ENCODE results near the gene PLCL1.
A peak's percentile ranks its signal among the peaks of the same experiment; 100 is the strongest.
"Not testable (repeated sequence)": the region's sequence is repeated elsewhere in the genome, so short reads cannot be mapped to it uniquely, and the experiment has no call there.

PLCL1 gene

GRCh38 chr2:197813093-197813787 is 8.8 kb downstream of the PLCL1 start:
- Histone ChIP-seq H3K27ac (ENCODE audit: low read length) (no peak overlapping the region), H3K36me3 (ENCODE audit: control insufficient read depth in 1 of 2, insufficient read depth in 2 of 2, low read length in 2 of 2) (no peaks in the 10 kb centered on the region)

GRCh38 chr2:197814526-197814925 is 10.1 kb downstream of the PLCL1 start:
- no peaks in the 10 kb centered on the region for H3K36me3 ChIP-seq (ENCODE audit: control insufficient read depth in 1 of 2, insufficient read depth in 2 of 2, low read length in 2 of 2)
- H3K4me3 ChIP-seq (ENCODE audit: low read depth in 1 of 2, low read length in 2 of 2), result no peak overlapping the region
- H3K27ac ChIP-seq (ENCODE audit: low read length), result no peak overlapping the region
- H3K4me1 ChIP-seq (ENCODE audit: control insufficient read depth in 1 of 2, insufficient read depth in 2 of 2, low read length in 2 of 2), result no peaks in the 10 kb centered on the region
- H3K9me3 ChIP-seq (ENCODE audit: control insufficient read depth in 1 of 2, low read length in 2 of 2), result no peaks in the 10 kb centered on the region
- no peaks in the 10 kb centered on the region for H3K27me3 ChIP-seq (ENCODE audit: low read depth, low read length)

More at GRCh38 chr2:197813093-197813787, 8.8 kb downstream of the PLCL1 start:
- Histone ChIP-seq H3K27me3 (ENCODE audit: low read depth, low read length) (no peaks in the 10 kb centered on the region), H3K9me3 (ENCODE audit: control insufficient read depth in 1 of 2, low read length in 2 of 2) (no peaks in the 10 kb centered on the region), H3K4me3 (ENCODE audit: low read depth in 1 of 2, low read length in 2 of 2) (no peak overlapping the region), H3K4me1 (ENCODE audit: control insufficient read depth in 1 of 2, insufficient read depth in 2 of 2, low read length in 2 of 2) (no peaks in the 10 kb centered on the region)

- no peaks in the 10 kb centered on the region for H3K9me3 ChIP-seq (ENCODE audit: control insufficient read depth in 1 of 2, low read length in 2 of 2)
- H3K27me3 ChIP-seq (ENCODE audit: low read depth, low read length), result no peaks in the 10 kb centered on the region
- H3K4me3 ChIP-seq (ENCODE audit: low read depth in 1 of 2, low read length in 2 of 2), result no peak overlapping the region
- no peaks in the 10 kb centered on the region for H3K4me1 ChIP-seq (ENCODE audit: control insufficient read depth in 1 of 2, insufficient read depth in 2 of 2, low read length in 2 of 2)
- H3K27ac ChIP-seq (ENCODE audit: low read length), result no peak overlapping the region
- H3K36me3 ChIP-seq (ENCODE audit: control insufficient read depth in 1 of 2, insufficient read depth in 2 of 2, low read length in 2 of 2), result no peaks in the 10 kb centered on the region
These were observed 17.3 kb downstream of the PLCL1 start for GRCh38 chr2:197821550-197822289.

- Histone ChIP-seq H3K27me3 (ENCODE audit: low read depth, low read length) (no peaks in the 10 kb centered on the region), H3K4me3 (ENCODE audit: low read depth in 1 of 2, low read length in 2 of 2) (no peak overlapping the region), H3K4me1 (ENCODE audit: control insufficient read depth in 1 of 2, insufficient read depth in 2 of 2, low read length in 2 of 2) (no peaks in the 10 kb centered on the region), H3K36me3 (ENCODE audit: control insufficient read depth in 1 of 2, insufficient read depth in 2 of 2, low read length in 2 of 2) (no peaks in the 10 kb centered on the region), H3K9me3 (ENCODE audit: control insufficient read depth in 1 of 2, low read length in 2 of 2) (no peaks in the 10 kb centered on the region), H3K27ac (ENCODE audit: low read length) (no peak overlapping the region)
These were observed 17.9 kb downstream of the PLCL1 start for GRCh38 chr2:197822333-197822732.

- H3K27ac ChIP-seq (ENCODE audit: low read length), result no peak overlapping the region
These were observed 23.2 kb downstream of the PLCL1 start for GRCh38 chr2:197827618-197828017.

GRCh38 chr2:197828464-197829135 is 24.2 kb downstream of the PLCL1 start:
- Histone ChIP-seq H3K9me3 (ENCODE audit: control insufficient read depth in 1 of 2, low read length in 2 of 2) (no peaks in the 10 kb centered on the region), H3K4me3 (ENCODE audit: low read depth in 1 of 2, low read length in 2 of 2) (no peak overlapping the region), H3K27ac (ENCODE audit: low read length) (no peak overlapping the region), H3K27me3 (ENCODE audit: low read depth, low read length) (no peaks in the 10 kb centered on the region), H3K4me1 (ENCODE audit: control insufficient read depth in 1 of 2, insufficient read depth in 2 of 2, low read length in 2 of 2) (no peaks in the 10 kb centered on the region), H3K36me3 (ENCODE audit: control insufficient read depth in 1 of 2, insufficient read depth in 2 of 2, low read length in 2 of 2) (no peaks in the 10 kb centered on the region)

More at GRCh38 chr2:197827618-197828017, 23.2 kb downstream of the PLCL1 start:
- no peaks in the 10 kb centered on the region for H3K9me3 ChIP-seq (ENCODE audit: control insufficient read depth in 1 of 2, low read length in 2 of 2)
- H3K27me3 ChIP-seq (ENCODE audit: low read depth, low read length), result no peaks in the 10 kb centered on the region
- no peaks in the 10 kb centered on the region for H3K4me1 ChIP-seq (ENCODE audit: control insufficient read depth in 1 of 2, insufficient read depth in 2 of 2, low read length in 2 of 2)
- no peaks in the 10 kb centered on the region for H3K36me3 ChIP-seq (ENCODE audit: control insufficient read depth in 1 of 2, insufficient read depth in 2 of 2, low read length in 2 of 2)
- H3K4me3 ChIP-seq (ENCODE audit: low read depth in 1 of 2, low read length in 2 of 2), result no peak overlapping the region

- H3K4me3 ChIP-seq (ENCODE audit: low read depth in 1 of 2, low read length in 2 of 2); H3K4me1 ChIP-seq (ENCODE audit: control insufficient read depth in 1 of 2, insufficient read depth in 2 of 2, low read length in 2 of 2); H3K36me3 ChIP-seq (ENCODE audit: control insufficient read depth in 1 of 2, insufficient read depth in 2 of 2, low read length in 2 of 2); H3K9me3 ChIP-seq (ENCODE audit: control insufficient read depth in 1 of 2, low read length in 2 of 2); H3K27me3 ChIP-seq (ENCODE audit: low read depth, low read length); H3K27ac ChIP-seq (ENCODE audit: low read length): not testable (repeated sequence)
These were observed 30.4 kb downstream of the PLCL1 start for GRCh38 chr2:197834771-197835170.

- Histone ChIP-seq H3K27me3 (ENCODE audit: low read depth, low read length) (no peaks in the 10 kb centered on the region), H3K4me1 (ENCODE audit: control insufficient read depth in 1 of 2, insufficient read depth in 2 of 2, low read length in 2 of 2) (peaks cover 3 to 4% of the 10 kb centered on the region in 2 donors), H3K9me3 (ENCODE audit: control insufficient read depth in 1 of 2, low read length in 2 of 2) (no peaks in the 10 kb centered on the region), H3K36me3 (ENCODE audit: control insufficient read depth in 1 of 2, insufficient read depth in 2 of 2, low read length in 2 of 2) (no peaks in the 10 kb centered on the region), H3K27ac (ENCODE audit: low read length) (no peak overlapping the region), H3K4me3 (ENCODE audit: low read depth in 1 of 2, low read length in 2 of 2) (no peak overlapping the region)
These were observed 30.9 kb downstream of the PLCL1 start for GRCh38 chr2:197835293-197835692.

GRCh38 chr2:197838036-197838435 is 33.6 kb downstream of the PLCL1 start:
- H3K27ac ChIP-seq (ENCODE audit: low read length), result peak overlapping the region; percentile 25

GRCh38 chr2:197838579-197838978 is 34.2 kb downstream of the PLCL1 start:
- no peaks in the 10 kb centered on the region for H3K36me3 ChIP-seq (ENCODE audit: control insufficient read depth in 1 of 2, insufficient read depth in 2 of 2, low read length in 2 of 2)
- peaks cover 3 to 4% of the 10 kb centered on the region in 2 donors for H3K4me1 ChIP-seq (ENCODE audit: control insufficient read depth in 1 of 2, insufficient read depth in 2 of 2, low read length in 2 of 2)
- peak overlapping the region; percentile 25 for H3K27ac ChIP-seq (ENCODE audit: low read length)
- no peaks in the 10 kb centered on the region for H3K27me3 ChIP-seq (ENCODE audit: low read depth, low read length)
- H3K4me3 ChIP-seq (ENCODE audit: low read depth in 1 of 2, low read length in 2 of 2), result peak overlapping the region; percentile 22
- no peaks in the 10 kb centered on the region for H3K9me3 ChIP-seq (ENCODE audit: control insufficient read depth in 1 of 2, low read length in 2 of 2)

More at GRCh38 chr2:197838036-197838435, 33.6 kb downstream of the PLCL1 start:
- Histone ChIP-seq H3K4me1 (ENCODE audit: control insufficient read depth in 1 of 2, insufficient read depth in 2 of 2, low read length in 2 of 2) (peaks cover 3 to 4% of the 10 kb centered on the region in 2 donors), H3K27me3 (ENCODE audit: low read depth, low read length) (no peaks in the 10 kb centered on the region), H3K4me3 (ENCODE audit: low read depth in 1 of 2, low read length in 2 of 2) (peak overlapping the region; percentile 22), H3K9me3 (ENCODE audit: control insufficient read depth in 1 of 2, low read length in 2 of 2) (no peaks in the 10 kb centered on the region), H3K36me3 (ENCODE audit: control insufficient read depth in 1 of 2, insufficient read depth in 2 of 2, low read length in 2 of 2) (no peaks in the 10 kb centered on the region)

- Histone ChIP-seq H3K4me1 (ENCODE audit: control insufficient read depth in 1 of 2, insufficient read depth in 2 of 2, low read length in 2 of 2) (peaks cover 3 to 4% of the 10 kb centered on the region in 2 donors), H3K36me3 (ENCODE audit: control insufficient read depth in 1 of 2, insufficient read depth in 2 of 2, low read length in 2 of 2) (no peaks in the 10 kb centered on the region), H3K27me3 (ENCODE audit: low read depth, low read length) (no peaks in the 10 kb centered on the region), H3K4me3 (ENCODE audit: low read depth in 1 of 2, low read length in 2 of 2) (no peak overlapping the region), H3K27ac (ENCODE audit: low read length) (no peak overlapping the region), H3K9me3 (ENCODE audit: control insufficient read depth in 1 of 2, low read length in 2 of 2) (no peaks in the 10 kb centered on the region)
These were observed 34.9 kb downstream of the PLCL1 start for GRCh38 chr2:197839327-197839726.
